Right lung (tissue), 5 donors: ENCODE data around the gene RHOB. TPM values are rescaled to one million over a fixed set of nuclear protein-coding genes. Genes with fewer than 3 reads are reported as not detected.
"Not testable (repeated sequence)": the region's sequence is repeated elsewhere in the genome, so short reads cannot be mapped to it uniquely, and the experiment has no call there.

Experiments
- DNase-seq, 2 donors: peaks; one replicate each; pipeline ENCODE4 v3.0.0-alpha.2; 2013
- polyA plus RNA-seq, 5 donors: library from polyadenylated mRNA; unstranded; fragments of 120-200 nt; gene quantifications; one replicate each; pipeline versions ENCODE4 v1.2.1 to v1.2.3, GENCODE V29; 2013; ENCODE audit warnings: inconsistent platforms in 1 of 5, low replicate concordance in 1 of 5; ENCODE audit not compliant: insufficient read length in 5 of 5, insufficient read depth in 1 of 5

The RHOB gene
- polyA plus RNA-seq, 5 donors, result 61.7 to 112 (median 76.2) TPM

DNA sequence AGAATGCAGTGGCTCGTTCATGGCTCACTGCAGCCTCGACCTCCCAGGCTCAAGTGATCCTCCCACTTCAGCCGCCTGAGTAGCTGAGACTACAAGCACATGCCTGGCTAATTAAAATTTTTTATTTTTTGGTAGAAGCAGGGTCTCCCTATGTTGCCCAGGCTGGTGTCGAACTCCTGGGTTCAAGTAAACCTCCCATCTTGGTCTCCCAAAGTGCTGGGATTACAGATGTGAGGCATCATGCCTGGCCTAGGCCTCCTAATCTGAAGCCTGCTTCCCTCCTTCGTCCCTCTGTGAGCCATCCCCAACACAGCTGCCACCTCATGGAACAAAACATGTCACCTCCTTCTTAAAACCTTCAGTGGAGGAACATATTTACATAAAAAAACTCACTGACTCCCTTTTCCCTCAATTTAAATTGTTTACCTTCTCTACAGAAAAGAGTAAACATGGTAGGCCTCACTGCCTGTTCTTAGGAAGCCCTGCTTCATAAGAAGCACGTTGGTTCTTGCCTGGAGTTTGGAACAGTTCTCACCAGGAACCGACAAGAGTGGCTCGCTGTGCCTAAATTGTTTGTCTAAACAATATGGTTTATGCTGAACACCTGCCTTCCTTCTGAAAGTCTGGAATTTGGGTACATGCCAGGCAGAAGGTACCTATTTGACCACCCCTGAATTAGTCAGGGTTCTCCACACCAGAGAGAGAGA lies 12.1 kb upstream of the RHOB start:
- no peak for DNase-seq

DNA sequence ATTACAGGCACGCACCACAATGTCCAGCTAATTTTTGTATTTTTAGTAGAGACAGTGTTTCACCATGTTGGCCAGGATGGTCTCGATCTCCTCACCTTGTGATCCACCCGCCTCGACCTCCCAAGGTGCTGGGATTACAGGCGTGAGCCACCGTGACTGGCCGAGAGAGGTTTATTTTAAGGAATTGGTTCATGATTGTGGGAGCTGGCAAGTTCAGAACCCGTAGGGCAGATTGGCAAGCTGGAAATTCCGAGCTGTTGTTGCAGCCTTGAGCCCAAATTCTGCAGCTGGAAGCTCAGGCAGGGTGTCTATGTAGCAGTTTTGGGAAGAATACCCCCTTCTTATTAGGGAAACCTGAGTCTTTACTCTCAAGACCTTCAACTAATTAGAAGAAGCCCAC lies 11.4 kb upstream of the RHOB start:
- DNase-seq, result not testable (repeated sequence)

DNA sequence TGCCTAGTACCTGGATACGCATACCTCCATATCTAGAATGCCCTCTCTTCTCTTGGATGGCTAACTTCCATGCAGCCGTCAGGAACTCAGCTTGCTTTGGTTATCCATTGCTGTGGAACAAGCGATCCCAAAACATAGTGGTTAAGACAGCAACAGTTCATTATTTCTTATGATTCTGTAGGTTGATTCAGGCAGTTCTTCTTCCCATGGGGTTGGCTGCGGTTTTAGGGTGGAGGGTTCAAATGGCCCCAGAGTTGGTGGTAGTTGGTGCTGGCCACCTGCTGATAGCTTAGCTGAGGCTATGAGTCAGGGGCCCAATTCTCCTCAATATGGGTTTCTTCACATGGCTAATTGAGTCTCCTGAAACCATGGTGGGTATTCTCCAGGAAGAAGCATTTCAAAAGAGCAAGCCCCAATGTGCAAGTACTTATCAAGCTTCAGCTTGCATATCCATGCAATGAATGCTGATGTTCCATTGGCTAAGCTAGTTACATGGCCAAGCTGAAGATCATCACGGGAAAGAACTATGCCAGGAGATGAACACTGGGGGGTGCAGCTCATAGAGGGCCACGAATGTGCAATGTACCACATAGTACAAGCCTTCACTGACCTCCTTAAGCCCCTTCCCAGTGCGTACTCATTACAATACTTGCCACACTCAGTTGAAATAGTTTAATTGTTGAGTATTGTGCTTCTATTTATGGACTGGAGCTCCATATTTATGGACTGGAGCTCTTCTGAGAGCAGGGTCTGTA lies 10.0 kb upstream of the RHOB start:
- DNase-seq, result no peak

DNA sequence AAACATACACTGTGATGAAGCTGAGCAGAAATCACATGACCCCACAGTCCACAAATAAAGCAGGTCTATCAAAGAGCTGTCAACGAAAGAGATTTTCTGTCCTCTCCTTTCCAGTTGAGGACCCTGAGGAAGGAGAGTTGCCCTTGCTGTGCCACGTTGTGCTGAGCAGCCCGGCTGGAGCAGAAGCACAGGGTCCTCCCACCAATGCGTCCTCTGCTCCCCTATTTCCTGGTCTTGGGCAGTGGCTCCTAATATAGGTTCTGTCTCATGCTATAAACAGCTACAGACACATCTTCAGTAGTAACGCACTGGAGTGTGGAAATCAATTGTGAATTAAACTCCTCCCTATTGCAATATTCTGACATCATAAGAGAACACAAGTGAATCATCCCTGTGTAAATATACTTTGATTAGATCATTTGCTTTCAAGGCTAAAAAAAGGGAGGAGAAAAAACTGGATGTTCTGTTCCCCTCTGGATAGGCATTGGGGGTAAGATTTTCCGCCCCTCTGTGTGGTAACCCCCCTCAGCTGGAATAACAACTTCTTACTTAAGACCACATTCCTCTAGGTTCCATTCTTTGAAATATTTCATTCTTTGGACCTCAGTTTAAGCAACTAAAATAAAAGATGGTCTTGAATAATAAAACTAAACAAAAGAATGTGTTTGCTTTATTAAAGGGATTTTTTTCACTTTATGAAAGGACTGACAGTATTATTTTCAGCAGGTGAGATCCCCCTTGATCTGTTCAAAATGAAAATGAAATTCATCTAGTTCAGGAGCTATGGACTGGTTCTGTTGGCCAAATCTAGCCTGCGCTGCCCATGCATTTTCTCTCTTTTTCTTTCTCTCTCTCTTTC lies 8.3 kb upstream of the RHOB start:
- DNase-seq, result no peak

DNA sequence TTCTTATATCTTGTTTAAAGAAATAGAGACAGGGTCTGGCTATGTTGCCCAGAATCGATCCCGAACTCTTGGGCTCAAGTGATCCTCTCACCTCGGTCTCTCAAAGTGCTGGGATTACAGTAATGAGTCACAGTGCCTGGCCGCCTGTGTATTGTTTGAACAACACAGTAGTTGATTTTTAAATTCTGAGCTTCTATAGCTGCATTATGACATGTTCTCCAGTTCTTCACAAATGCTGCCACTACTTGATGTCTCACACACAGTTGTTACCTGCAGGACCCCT lies 7.7 kb upstream of the RHOB start:
- DNase-seq, result no peak

DNA sequence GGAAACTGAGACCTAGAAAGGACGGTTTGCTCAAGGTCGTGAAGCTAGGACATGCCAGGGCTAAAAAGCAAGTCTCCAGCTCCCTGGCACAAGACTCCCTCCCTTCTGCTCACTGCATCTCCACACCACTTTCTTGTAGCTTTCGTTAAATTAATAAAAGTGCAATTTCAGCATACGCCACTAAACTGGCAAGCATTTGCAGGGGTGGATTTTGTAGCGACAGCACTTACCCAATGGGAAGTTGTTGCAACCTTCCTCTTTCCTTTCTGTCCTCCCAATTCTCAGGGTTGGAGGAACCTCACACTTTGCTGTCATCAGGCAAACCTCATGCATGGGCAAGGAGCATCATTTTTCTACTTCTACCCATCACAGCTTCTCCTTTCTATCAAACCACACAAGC lies 7.4 kb upstream of the RHOB start:
- no peak for DNase-seq

DNA sequence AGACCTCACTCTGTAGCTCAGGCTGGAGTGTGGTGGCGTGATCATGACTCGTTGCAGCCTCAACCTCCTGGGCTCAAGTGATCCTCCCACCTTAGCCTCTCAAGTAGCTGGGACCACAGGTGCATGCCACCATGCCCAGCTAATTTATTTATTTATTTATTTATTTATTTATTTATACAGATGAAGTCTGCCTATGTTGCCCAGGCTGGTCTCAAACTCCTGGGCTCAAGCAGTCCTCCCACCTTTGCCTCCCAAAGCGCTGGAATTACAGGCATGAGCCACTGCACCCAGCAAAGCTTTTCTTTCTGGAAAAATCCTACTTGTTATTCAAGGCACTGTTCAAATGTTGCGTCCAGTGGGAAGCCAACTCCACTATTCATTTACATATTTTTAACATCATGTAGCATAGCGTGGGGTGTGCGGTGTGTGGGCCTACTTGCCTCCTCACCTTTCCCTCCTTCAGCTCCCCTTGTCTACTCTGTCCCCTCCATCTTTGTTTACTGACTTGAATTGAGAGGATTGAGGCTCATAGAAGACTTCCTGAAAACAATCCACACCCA lies 6.8 kb upstream of the RHOB start:
- DNase-seq, result no peak

DNA sequence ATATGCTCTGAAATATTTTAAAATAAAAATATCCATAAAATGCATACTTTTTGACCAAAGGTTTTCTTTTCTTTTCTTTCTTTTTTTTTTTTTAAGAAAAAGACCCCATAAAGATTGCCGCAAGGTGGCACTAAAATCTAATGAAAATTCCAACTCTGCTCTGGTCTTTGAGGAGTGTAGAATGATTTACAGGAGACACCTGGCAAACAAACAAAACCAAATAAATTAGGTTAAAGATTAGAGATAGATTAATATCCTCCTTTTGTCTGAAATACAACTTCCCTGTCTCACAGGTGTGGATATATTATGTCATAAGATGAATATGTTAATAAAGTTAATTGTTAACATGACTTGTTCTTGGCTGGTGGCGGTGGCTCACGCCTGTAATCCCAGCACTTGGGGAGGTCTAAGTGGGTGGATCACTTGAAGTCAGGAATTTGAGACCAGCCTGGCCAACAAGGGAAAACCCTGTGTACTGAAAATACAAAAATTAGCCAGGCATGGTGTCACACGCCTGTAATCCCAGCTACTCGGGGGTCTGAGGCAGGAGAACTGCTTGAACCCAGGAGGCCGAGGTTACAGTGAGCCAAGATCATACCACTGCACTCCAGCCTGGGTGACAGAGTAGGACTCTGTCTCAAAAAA lies 3.5 kb upstream of the RHOB start:
- DNase-seq, result no peak

DNA sequence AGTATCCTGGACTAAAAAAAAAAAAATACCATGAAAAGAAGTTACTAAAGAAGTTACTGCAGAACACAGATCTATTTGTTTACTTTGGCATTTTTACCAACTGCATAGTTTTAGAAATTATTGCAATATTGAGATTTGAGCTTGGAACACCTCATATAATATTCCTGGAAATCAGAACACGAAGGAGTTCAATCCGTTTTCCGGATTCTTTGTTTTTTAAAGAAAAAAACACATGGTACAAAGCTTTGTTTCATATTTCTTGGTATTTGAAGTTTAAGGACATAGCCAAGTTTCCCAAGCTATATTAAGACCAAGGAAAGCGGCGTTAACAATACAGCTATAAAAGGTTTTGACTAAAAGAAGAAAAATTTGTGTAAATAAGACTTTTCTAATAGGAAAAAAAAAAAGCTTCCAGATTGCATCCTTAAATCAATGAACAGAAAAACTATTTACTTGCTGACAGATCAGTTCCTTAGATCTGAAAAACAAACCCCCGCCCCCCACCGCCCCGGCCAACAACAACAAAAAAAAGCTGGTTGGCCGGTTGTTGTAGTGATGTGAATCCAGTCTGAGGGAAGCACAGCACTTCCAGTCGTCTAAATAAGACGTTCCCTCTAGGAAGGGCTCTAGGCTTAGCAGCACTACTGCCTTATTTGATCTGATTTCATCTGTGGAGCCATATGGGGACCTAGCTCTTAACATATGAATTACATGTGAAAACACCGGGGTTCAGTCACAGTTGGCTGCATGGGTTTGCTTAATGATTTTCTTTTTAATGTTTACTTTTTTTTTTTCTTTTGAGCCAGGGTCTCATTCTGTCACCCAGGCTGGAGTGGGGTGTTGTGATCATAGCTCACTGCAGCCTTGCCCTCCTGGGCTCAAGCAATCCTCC lies 2.5 kb upstream of the RHOB start:
- no peak for DNase-seq

DNA sequence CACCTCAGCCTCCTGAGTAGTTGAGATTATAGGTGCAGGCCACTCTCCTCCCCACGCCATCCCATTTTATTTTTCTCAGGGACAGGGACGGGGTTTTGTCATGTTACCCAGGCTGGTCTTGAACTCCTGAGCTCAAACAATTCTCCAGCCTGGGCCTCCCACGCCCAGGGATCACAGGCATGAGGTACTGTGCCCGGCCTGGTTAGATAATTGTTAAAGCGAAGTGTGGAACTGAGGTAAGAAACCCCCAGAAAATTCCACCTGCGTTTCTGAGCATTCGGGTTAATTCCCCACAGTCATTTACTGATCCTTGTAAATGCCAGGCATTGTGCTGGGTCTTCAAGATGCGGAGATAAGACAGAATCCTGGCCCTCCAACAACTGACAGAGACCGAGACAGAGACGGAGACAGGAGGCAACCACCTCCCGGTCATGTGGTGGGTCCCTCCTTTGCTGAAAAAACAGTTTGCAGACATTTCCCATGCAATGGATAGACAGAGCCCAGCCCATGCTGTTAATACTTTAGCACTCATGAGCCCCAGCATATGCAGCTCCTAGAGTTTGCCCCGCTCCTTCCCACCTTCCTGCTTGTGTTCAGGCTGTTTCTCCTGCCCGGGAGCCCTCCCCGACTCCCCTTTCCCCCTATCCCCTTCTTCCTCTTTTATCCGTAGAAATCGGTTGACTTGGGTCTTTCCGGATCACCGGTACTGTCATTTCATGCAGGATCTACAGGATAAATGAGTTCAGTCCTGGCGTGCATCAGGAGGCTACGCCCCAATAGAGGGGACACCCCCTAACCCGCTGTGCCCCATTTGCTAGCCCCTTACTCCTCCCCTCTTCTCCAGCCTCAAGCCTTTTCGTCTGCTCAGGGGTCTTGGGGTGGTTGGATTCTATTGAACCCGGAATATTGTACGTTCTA lies 1.6 kb upstream of the RHOB start:
- no peak for DNase-seq

DNA sequence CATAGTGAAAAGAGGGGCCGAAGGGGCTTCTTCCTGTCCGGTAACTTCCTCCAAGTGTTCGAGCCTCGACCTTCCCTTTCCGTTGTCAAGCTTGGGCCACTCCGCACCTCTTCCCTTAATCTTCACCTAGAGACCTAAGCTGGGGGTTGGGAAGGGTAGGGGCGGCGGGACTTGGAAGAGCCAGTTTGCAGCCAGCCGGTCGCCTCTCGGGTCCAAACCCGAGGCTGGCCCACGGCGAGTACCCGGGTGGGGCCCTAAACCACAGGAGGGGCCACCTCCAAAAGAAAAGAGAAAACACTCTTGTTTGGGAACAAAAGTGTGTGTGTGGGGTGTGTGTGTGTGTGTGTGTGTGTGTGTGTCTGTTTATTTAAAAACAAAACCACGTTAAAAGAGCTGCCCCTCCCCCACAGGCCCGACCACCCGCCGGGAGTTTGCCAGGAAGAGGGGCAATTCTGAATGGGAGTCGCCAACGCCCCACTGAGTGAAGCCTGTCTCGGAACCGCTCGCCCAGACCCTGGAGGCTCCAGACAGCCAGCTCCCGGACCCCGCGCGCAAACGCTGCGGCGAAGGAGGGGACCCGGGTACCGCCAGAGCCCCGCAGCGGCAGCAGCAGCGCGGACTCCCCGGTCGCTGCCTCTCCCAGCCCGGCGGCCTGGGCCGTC lies 488 bp upstream of the RHOB start:
- DNase-seq, result no peak

DNA sequence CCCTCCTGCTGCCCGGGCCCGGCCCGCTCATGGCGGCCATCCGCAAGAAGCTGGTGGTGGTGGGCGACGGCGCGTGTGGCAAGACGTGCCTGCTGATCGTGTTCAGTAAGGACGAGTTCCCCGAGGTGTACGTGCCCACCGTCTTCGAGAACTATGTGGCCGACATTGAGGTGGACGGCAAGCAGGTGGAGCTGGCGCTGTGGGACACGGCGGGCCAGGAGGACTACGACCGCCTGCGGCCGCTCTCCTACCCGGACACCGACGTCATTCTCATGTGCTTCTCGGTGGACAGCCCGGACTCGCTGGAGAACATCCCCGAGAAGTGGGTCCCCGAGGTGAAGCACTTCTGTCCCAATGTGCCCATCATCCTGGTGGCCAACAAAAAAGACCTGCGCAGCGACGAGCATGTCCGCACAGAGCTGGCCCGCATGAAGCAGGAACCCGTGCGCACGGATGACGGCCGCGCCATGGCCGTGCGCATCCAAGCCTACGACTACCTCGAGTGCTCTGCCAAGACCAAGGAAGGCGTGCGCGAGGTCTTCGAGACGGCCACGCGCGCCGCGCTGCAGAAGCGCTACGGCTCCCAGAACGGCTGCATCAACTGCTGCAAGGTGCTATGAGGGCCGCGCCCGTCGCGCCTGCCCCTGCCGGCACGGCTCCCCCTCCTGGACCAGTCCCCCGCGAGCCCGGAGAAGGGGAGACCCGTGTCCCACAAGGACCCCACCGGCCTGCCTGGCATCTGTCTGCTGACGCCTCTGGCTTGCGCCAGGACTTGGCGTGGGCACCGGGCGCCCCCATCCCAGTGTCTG lies 767 bp downstream of the RHOB start:
- DNase-seq, result peak; percentile 66 to 70

DNA sequence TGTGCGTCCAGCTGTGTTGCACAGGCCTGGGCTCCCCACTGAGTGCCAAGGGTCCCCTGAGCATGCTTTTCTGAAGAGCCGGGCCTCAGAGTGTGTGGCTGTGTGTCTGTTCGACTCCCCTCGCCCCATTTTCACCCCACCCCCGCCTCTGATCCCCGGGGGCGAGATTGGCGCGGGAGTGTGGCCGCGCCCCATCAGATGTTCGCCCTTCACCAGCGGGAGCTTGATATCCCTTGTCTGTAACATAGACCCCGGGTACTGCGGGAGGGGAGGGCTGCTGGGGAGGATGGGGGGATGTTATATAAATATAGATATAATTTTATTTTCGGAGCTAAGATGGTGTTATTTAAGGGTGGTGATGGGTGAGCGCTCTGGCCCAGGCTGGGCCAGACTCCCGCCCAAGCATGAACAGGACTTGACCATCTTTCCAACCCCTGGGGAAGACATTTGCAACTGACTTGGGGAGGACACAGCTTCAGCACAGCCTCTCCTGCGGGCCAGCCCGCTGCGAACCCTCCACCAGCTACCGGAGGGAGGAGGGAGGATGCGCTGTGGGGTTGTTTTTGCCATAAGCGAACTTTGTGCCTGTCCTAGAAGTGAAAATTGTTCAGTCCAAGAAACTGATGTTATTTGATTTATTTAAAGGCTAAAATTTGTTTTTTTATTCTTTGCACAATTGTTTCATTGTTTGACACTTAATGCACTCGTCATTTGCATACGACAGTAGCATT lies 1.5 kb downstream of the RHOB start:
- no peak for DNase-seq

DNA sequence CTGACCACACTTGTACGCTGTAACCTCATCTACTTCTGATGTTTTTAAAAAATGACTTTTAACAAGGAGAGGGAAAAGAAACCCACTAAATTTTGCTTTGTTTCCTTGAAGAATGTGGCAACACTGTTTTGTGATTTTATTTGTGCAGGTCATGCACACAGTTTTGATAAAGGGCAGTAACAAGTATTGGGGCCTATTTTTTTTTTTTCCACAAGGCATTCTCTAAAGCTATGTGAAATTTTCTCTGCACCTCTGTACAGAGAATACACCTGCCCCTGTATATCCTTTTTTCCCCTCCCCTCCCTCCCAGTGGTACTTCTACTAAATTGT lies 2.1 kb downstream of the RHOB start:
- DNase-seq, result no peak

DNA sequence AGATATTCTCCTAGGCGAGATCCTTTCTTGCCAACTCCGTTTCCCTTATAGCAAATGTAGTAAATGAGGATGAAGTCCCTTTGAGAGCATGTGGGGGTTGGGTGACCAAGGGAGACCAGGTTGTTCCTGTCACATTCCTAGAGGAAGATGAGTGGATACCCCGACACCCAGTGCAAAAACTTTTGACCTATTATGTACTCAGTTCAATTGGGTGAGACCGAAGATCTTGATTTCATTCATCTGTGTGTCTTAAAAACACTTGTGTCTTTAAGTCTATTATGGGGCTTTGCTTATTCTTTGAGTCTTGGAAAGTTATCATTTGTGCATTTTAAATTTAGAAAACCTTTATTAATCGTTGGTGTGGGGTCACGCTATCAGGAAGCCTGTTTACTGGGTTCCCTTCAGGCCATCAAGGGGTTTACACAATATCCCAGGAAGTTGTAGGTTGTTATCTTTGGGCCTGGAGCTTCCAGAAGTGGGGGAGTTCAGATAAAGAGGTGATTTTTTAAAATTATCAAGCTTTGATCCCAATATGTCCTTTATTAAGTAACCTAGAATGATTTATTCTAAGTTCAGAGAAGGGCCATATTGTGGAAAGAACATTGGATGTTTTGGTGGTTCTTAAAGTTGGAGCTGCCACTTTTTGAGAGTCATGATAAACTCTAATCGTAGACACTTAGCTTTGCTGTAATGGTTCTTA lies 2.8 kb downstream of the RHOB start:
- no peak for DNase-seq

DNA sequence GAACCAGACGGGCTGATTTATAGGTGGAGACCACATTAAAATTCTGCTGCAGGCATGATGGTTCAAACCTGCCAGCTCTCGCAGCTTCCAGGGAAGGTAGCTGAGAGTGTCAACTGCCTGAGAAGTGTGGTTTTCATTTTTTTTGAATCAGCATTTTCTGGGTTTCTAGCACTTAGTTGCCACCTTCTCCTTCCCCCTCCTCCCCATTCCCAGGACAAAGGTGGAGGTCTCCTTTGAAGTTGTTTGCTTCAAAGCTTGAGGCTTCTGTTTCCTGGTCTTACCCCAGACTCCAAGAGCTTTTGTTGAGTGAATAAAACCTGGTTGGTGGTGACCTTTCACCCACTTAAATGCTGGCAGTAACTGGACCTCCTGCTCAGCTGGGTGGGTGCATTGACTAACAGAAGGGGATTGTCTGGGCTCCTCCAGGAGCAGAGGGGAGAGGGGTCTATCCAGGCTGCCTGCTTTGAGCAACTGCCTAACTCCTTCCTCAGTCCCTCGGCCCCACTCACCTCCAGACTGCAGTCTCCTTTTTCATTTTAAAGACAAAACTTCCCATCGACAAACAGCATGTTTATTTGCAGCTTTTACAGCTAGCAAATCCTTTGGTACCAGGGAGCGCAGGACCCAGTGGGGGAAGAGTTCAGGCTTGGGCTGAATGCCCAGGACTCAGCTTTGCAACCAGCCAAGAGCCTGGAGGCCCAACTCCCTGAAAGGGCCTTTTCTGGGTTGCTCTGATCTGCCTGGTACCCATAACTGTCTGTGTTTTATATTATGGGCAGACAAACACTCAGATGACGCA lies 3.5 kb downstream of the RHOB start:
- peak in 1 of 2 donors; percentile 53 for DNase-seq
